Measurements from ENCODE around the gene LHX2. TPM values are rescaled to one million over a fixed set of nuclear protein-coding genes. Genes with fewer than 3 reads are reported as not detected.

LHX2 gene
- total RNA-seq, 2 experiments from 2014 or later: 0.14 TPM; not detected in 1

GRCh38 chr9:124044448-124044847 is 32.9 kb downstream of the LHX2 start:
- no peak overlapping the region for H3K27ac Mint-ChIP-seq
- no peak overlapping the region for H3K4me3 Mint-ChIP-seq
- no peak for ATAC-seq (ENCODE audit: poor library complexity)
- peaks cover 23% of the 10 kb centered on the region for H3K4me1 Mint-ChIP-seq (ENCODE audit: low read depth)
- Histone ChIP-seq H3K27me3 (ENCODE audit: control insufficient read depth in 1 of 2, insufficient read depth in 2 of 2, low read length in 2 of 2) (peaks cover 41 to 65% of the 10 kb centered on the region in 2 experiments), H3K4me3 (ENCODE audit: low read length) (no peak overlapping the region), H3K4me1 (ENCODE audit: insufficient read depth, low read length) (peaks cover 5% of the 10 kb centered on the region), H3K36me3 (ENCODE audit: insufficient read depth, low read length) (no peaks in the 10 kb centered on the region), H3K9me3 (ENCODE audit: control insufficient read depth in 1 of 2, insufficient read depth in 1 of 2, low read length in 2 of 2) (peaks cover 0 to 5% of the 10 kb centered on the region in 2 experiments), H3K27ac (ENCODE audit: low read depth in 1 of 2, low read length in 2 of 2) (no peak overlapping the region)
- POLR2A ChIA-PET: no interaction called here
- H3K36me3 Mint-ChIP-seq (ENCODE audit: low read depth): no peaks in the 10 kb centered on the region
- intact Hi-C loops (cut with DNase I, micrococcal nuclease): loop anchor here in 1 of 2 experiments (5.0 kb wide), 1 partner anchor 692 kb away; no protein-coding TSS in a partner anchor
- TF ChIP-seq CTCF (IDR thresholded peaks at IDR 0.05): no peak
- CTCF ChIA-PET: no interaction called here
- H3K27me3 Mint-ChIP-seq: peaks cover 81% of the 10 kb centered on the region
- H3K9me3 Mint-ChIP-seq: no peaks in the 10 kb centered on the region
- DNase-seq: no peak

- Mint-ChIP-seq H3K9me3 (no peaks in the 10 kb centered on the region), H3K4me1 (ENCODE audit: low read depth) (peaks cover 20% of the 10 kb centered on the region), H3K27ac (no peak overlapping the region), H3K27me3 (peaks cover 79% of the 10 kb centered on the region), H3K4me3 (no peak overlapping the region), H3K36me3 (ENCODE audit: low read depth) (no peaks in the 10 kb centered on the region)
- POLR2A ChIA-PET: no interaction called here
- intact Hi-C loops (cut with DNase I, micrococcal nuclease): no loop called here
- CTCF ChIA-PET: no interaction called here
- ATAC-seq (ENCODE audit: poor library complexity) (no peak), DNase-seq (no peak)
- Histone ChIP-seq H3K9me3 (ENCODE audit: control insufficient read depth in 1 of 2, insufficient read depth in 1 of 2, low read length in 2 of 2) (peaks cover 0 to 5% of the 10 kb centered on the region in 2 experiments), H3K4me1 (ENCODE audit: insufficient read depth, low read length) (peaks cover 5% of the 10 kb centered on the region), H3K36me3 (ENCODE audit: insufficient read depth, low read length) (no peaks in the 10 kb centered on the region), H3K27ac (ENCODE audit: low read depth in 1 of 2, low read length in 2 of 2) (no peak overlapping the region), H3K27me3 (ENCODE audit: control insufficient read depth in 1 of 2, insufficient read depth in 2 of 2, low read length in 2 of 2) (peaks cover 37 to 63% of the 10 kb centered on the region in 2 experiments), H3K4me3 (ENCODE audit: low read length) (no peak overlapping the region)
- TF ChIP-seq CTCF (IDR thresholded peaks at IDR 0.05): no peak
Measured at GRCh38 chr9:124045076-124045829, 33.7 kb downstream of the LHX2 start.

- Mint-ChIP-seq H3K27me3 (peaks cover 80% of the 10 kb centered on the region), H3K9me3 (no peaks in the 10 kb centered on the region), H3K4me1 (ENCODE audit: low read depth) (peaks cover 16% of the 10 kb centered on the region), H3K36me3 (ENCODE audit: low read depth) (no peaks in the 10 kb centered on the region), H3K4me3 (no peak overlapping the region), H3K27ac (no peak overlapping the region)
- no peak for ATAC-seq (ENCODE audit: poor library complexity)
- H3K27me3 ChIP-seq (ENCODE audit: control insufficient read depth in 1 of 2, insufficient read depth in 2 of 2, low read length in 2 of 2): peaks cover 37 to 58% of the 10 kb centered on the region in 2 experiments
- intact Hi-C loops (cut with DNase I, micrococcal nuclease): no loop called here
- TF ChIP-seq CTCF (IDR thresholded peaks at IDR 0.05): no peak
- H3K9me3 ChIP-seq (ENCODE audit: control insufficient read depth in 1 of 2, insufficient read depth in 1 of 2, low read length in 2 of 2): peaks cover 0 to 5% of the 10 kb centered on the region in 2 experiments
- peaks cover 5% of the 10 kb centered on the region for H3K4me1 ChIP-seq (ENCODE audit: insufficient read depth, low read length)
- DNase-seq: no peak
- H3K36me3 ChIP-seq (ENCODE audit: insufficient read depth, low read length): no peaks in the 10 kb centered on the region
- H3K27ac ChIP-seq (ENCODE audit: low read depth in 1 of 2, low read length in 2 of 2): no peak overlapping the region
- POLR2A ChIA-PET: no interaction called here
- no peak overlapping the region for H3K4me3 ChIP-seq (ENCODE audit: low read length)
- CTCF ChIA-PET: no interaction called here
Measured at GRCh38 chr9:124045830-124046177, 34.2 kb downstream of the LHX2 start.

Measured in CD4-positive, alpha-beta T cell (primary cell).